GM21423 (cell line): Measurements from ENCODE around the gene MCOLN2.
"Not testable (repeated sequence)": the region's sequence is repeated elsewhere in the genome, so short reads cannot be mapped to it uniquely, and the experiment has no call there.

Experiments used
- ATAC-seq: cut with Tn5 transposase; IDR thresholded peaks from one replicate; pipeline ENCODE4 v1.9.1; 2021; ENCODE audit warnings: mild to moderate bottlenecking, moderate library complexity; ENCODE audit not compliant: unreplicated experiment

Gene MCOLN2

GRCh38 chr1:84986561-84986960 lies 10.4 kb downstream of the MCOLN2 start:
- ATAC-seq: not testable (repeated sequence)

GRCh38 chr1:84985365-84985764 lies 11.5 kb downstream of the MCOLN2 start:
- ATAC-seq: peak; percentile 29

GRCh38 chr1:84982395-84982794 lies 14.5 kb downstream of the MCOLN2 start:
- no peak for ATAC-seq

GRCh38 chr1:84975035-84975434 lies 21.9 kb downstream of the MCOLN2 start:
- ATAC-seq: no peak

GRCh38 chr1:84973498-84974334 lies 23.2 kb downstream of the MCOLN2 start:
- ATAC-seq: peak; percentile 31

- peak; percentile 31 for ATAC-seq
These were observed 24.4 kb downstream of the MCOLN2 start for GRCh38 chr1:84972377-84972987.

GRCh38 chr1:84971957-84972356 lies 25.0 kb downstream of the MCOLN2 start:
- peak; percentile 35 for ATAC-seq

- ATAC-seq: peak; percentile 39
These were observed 27.2 kb downstream of the MCOLN2 start for GRCh38 chr1:84969489-84970250.

- no peak for ATAC-seq
These were observed 28.0 kb downstream of the MCOLN2 start for GRCh38 chr1:84968865-84969264.

- ATAC-seq: no peak
These were observed 28.8 kb downstream of the MCOLN2 start for GRCh38 chr1:84968101-84968500.

GRCh38 chr1:84967666-84968065 lies 29.2 kb downstream of the MCOLN2 start:
- ATAC-seq: no peak

GRCh38 chr1:84963021-84963420 lies 33.9 kb downstream of the MCOLN2 start:
- ATAC-seq: no peak

- no peak for ATAC-seq
These were observed 35.6 kb downstream of the MCOLN2 start for GRCh38 chr1:84961316-84961715.

- ATAC-seq: no peak
These were observed 36.5 kb downstream of the MCOLN2 start for GRCh38 chr1:84960371-84960770.

GRCh38 chr1:84959294-84959693 lies 37.6 kb downstream of the MCOLN2 start:
- peak; percentile 86 for ATAC-seq

- no peak for ATAC-seq
These were observed 38.9 kb downstream of the MCOLN2 start for GRCh38 chr1:84957966-84958365.

GRCh38 chr1:84956655-84957054 lies 40.3 kb downstream of the MCOLN2 start:
- no peak for ATAC-seq

GRCh38 chr1:84956097-84956496 lies 40.8 kb downstream of the MCOLN2 start:
- no peak for ATAC-seq

GRCh38 chr1:84949664-84950063 lies 47.2 kb downstream of the MCOLN2 start:
- no peak for ATAC-seq

- no peak for ATAC-seq
These were observed 49.1 kb downstream of the MCOLN2 start for GRCh38 chr1:84947536-84948410.

- ATAC-seq: no peak
These were observed 50.3 kb downstream of the MCOLN2 start for GRCh38 chr1:84946631-84947030.
